H1 (cell line): ENCODE measurements around the gene SCO1. TPM values are rescaled to one million over a fixed set of nuclear protein-coding genes. Genes with fewer than 3 reads are reported as not detected.

Experiments
- BACH1 ChIP-seq: IDR thresholded peaks from 2 replicates; pipeline ENCODE4 v1.6.1; 2012; ENCODE audit warnings: low read length, improper control_type of control experiment
- CTBP2 ChIP-seq: IDR thresholded peaks from 2 replicates; pipeline ENCODE4 v1.7.0; 2011; ENCODE audit warnings: borderline replicate concordance, mild to moderate bottlenecking, moderate library complexity, mixed read lengths, low read length; ENCODE audit not compliant: insufficient read depth, insufficient read length
- EP300 ChIP-seq, 2 experiments: IDR thresholded peaks; 1 replicate in 1 of 2; 2 replicates in 1 of 2; pipeline ENCODE4 v1.6.1; 2011 to 2012; ENCODE audit warnings: low read depth in 2 of 2, low read length in 2 of 2, mild to moderate bottlenecking in 2 of 2, borderline replicate concordance in 1 of 2, inconsistent platforms in 1 of 2, moderate library complexity in 1 of 2
- RAD21 ChIP-seq, 2 experiments: IDR thresholded peaks in 1 of 2; conservative IDR thresholded peaks in 1 of 2; 2 replicates each; pipeline ENCODE4 v1.6.1; 2011; ENCODE audit warnings: low read depth in 2 of 2, low read length in 2 of 2, improper control_type of control experiment in 1 of 2, inconsistent platforms in 1 of 2, mild to moderate bottlenecking in 1 of 2, moderate library complexity in 1 of 2
- SP4 ChIP-seq: IDR thresholded peaks from 2 replicates; pipeline ENCODE4 v1.6.1; 2012; ENCODE audit warnings: low read length, inconsistent platforms
- SUZ12 ChIP-seq: fragments of 200-600 bp; sonication (generic); IDR thresholded peaks from 2 replicates; pipeline ENCODE4 v1.6.1; 2012; ENCODE audit warnings: mild to moderate bottlenecking, inconsistent platforms, low read length, moderate library complexity, mixed read lengths
- TAF1 ChIP-seq: IDR thresholded peaks from 2 replicates; pipeline ENCODE4 v1.6.1; 2011; ENCODE audit warnings: mild to moderate bottlenecking, low read depth, low read length
- TAF7 ChIP-seq: optimal IDR thresholded peaks from 2 replicates; pipeline ENCODE3; 2011; ENCODE audit warnings: low read depth, mild to moderate bottlenecking, inconsistent platforms, low read length, moderate library complexity, borderline replicate concordance
- TEAD4 ChIP-seq: IDR thresholded peaks from 2 replicates; pipeline ENCODE4 v1.6.1; 2012; ENCODE audit warnings: low read depth, low read length, inconsistent platforms, mixed read lengths
- YY1 ChIP-seq: IDR thresholded peaks from 2 replicates; pipeline ENCODE4 v1.6.1; 2011; ENCODE audit warnings: low read depth, mild to moderate bottlenecking, low read length
- polyA plus RNA-seq, 7 experiments: library from polyadenylated mRNA; depleted of rRNA in 3 of 7; stranded (reverse) in 5 of 7; unstranded in 2 of 7; fragments of >200 nt in 5 of 7; fragments of 200-250 nt in 2 of 7; gene quantifications; 1 replicate in 5 of 7; 2 replicates in 1 of 7; 4 replicates in 1 of 7; pipeline versions ENCODE4 v1.2.1 to v1.2.3, GENCODE V29; 2011 to 2013; ENCODE audit warnings: missing spikeins in 2 of 7, mixed read lengths in 2 of 7
- total RNA-seq: library from RNA; stranded (reverse); fragmentation: NEBNext Ultra II Directional; extraction: Animal tissue kit (Norgen Biotek cat#: 25700); gene quantifications from 2 replicates; pipeline ENCODE4 v1.2.1, GENCODE V29; 2021

Gene SCO1
- total and polyA plus RNA-seq, 2 of the 8 experiments (the other 6 are each of a cell fraction or from before 2014, with no cell fraction given) = 18.7 to 61.8 TPM

- peak; percentile 66 for TF ChIP-seq TAF7
- TF ChIP-seq CTBP2 = no peak
- TF ChIP-seq TEAD4 = no peak
- TF ChIP-seq EP300 (IDR thresholded peaks at IDR 0.05; ENCODE audit: borderline replicate concordance in 1 of 2, low read depth in 2 of 2, low read length in 2 of 2) = no peak
- no peak for TF ChIP-seq SP4
- TF ChIP-seq BACH1 = no peak
- no peak for TF ChIP-seq SUZ12
- TF ChIP-seq TAF1 = peak; percentile 94
- TF ChIP-seq YY1 = peak; percentile 71
- TF ChIP-seq RAD21 (IDR thresholded peaks at IDR 0.05 in 1 of 2, conservative IDR thresholded peaks at IDR 0.05 in 1 of 2; ENCODE audit: low read depth in 2 of 2, low read length in 2 of 2) = peak in 1 of 2 experiments; percentile 22; a peak in 2 of 4 replicates
Observed at GRCh38 chr17:10697092-10698081, at the start of gene SCO1, which contains the start of gene ADPRM (continued).
